ENCODE data around the gene PRCD. TPM values are rescaled to one million over a fixed set of nuclear protein-coding genes. Genes with fewer than 3 reads are reported as not detected.
"Not testable (repeated sequence)": the region's sequence is repeated elsewhere in the genome, so short reads cannot be mapped to it uniquely, and the experiment has no call there.

PRCD gene
- total and polyA plus RNA-seq, 12 donors = 1.5 to 17.3 (median 2.6) TPM

DNA sequence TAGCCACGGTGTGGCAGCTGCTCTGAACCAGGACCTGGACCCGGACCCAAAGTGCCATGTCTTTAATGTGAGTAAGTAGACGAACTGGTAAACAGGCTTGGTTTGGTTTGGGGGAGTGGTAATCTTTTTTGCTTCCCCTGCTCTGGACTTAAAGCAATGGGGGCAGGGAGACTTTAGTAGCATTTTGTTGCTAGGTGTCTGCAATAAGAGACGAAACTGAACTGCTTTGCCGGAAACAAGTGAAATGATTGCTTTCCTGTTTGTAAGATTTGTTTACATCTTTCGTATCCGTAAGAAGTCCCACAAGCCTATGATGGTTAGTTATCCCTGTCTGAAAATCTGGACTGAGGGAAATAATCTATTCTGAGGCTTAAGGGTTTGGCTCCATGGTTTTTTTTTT is 21.5 kb downstream of the PRCD start:
- 57 to 61% methylated on average over 7 of the region's 7 CpGs for WGBS, 2 donors
- Histone ChIP-seq H3K27me3 (no peaks in the 10 kb centered on the region), H3K9me3 (no peaks in the 10 kb centered on the region), H3K27ac (peak overlapping the region in 7 of 10 donors; percentile 38 to 94 (median 63)), H3K4me1 (peaks cover 0 to 68% (median 53%) of the 10 kb centered on the region in 9 donors), H3K4me3 (no peak overlapping the region), H3K36me3 (peaks cover 0 to 65% (median 6%) of the 10 kb centered on the region in 9 donors)
- TF ChIP-seq, protein P1, sequence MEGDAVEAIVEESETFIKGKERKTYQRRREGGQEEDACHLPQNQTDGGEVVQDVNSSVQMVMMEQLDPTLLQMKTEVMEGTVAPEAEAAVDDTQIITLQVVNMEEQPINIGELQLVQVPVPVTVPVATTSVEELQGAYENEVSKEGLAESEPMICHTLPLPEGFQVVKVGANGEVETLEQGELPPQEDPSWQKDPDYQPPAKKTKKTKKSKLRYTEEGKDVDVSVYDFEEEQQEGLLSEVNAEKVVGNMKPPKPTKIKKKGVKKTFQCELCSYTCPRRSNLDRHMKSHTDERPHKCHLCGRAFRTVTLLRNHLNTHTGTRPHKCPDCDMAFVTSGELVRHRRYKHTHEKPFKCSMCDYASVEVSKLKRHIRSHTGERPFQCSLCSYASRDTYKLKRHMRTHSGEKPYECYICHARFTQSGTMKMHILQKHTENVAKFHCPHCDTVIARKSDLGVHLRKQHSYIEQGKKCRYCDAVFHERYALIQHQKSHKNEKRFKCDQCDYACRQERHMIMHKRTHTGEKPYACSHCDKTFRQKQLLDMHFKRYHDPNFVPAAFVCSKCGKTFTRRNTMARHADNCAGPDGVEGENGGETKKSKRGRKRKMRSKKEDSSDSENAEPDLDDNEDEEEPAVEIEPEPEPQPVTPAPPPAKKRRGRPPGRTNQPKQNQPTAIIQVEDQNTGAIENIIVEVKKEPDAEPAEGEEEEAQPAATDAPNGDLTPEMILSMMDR (IDR thresholded peaks at IDR 0.05) = no peak
- ATAC-seq (no peak), DNase-seq (no peak)
- intact Hi-C loops (cut with DNase I) = loop anchor here in 1 of 10 donors (10.0 kb wide), 1 partner anchor 63 kb away; no protein-coding TSS in a partner anchor

GRCh38 chr17:76561799-76562268 is 22.0 kb downstream of the PRCD start:
- DNase-seq = no peak
- peaks cover 0 to 68% (median 6%) of the 10 kb centered on the region in 9 donors for H3K36me3 ChIP-seq
- H3K27ac ChIP-seq = peak overlapping the region in 7 of 10 donors; percentile 38 to 94 (median 63)
- TF ChIP-seq, protein P1 (IDR thresholded peaks at IDR 0.05) = no peak
- intact Hi-C loops (cut with DNase I) = loop anchor here in 1 of 10 donors (10.0 kb wide), 1 partner anchor 63 kb away; no protein-coding TSS in a partner anchor
- H3K27me3 ChIP-seq = no peaks in the 10 kb centered on the region
- 44 to 49% methylated on average over 5 of the region's 5 CpGs for WGBS, 2 donors
- no peak overlapping the region for H3K4me3 ChIP-seq
- ATAC-seq = no peak
- peaks cover 0 to 66% (median 50%) of the 10 kb centered on the region in 9 donors for H3K4me1 ChIP-seq
- no peaks in the 10 kb centered on the region for H3K9me3 ChIP-seq

DNA sequence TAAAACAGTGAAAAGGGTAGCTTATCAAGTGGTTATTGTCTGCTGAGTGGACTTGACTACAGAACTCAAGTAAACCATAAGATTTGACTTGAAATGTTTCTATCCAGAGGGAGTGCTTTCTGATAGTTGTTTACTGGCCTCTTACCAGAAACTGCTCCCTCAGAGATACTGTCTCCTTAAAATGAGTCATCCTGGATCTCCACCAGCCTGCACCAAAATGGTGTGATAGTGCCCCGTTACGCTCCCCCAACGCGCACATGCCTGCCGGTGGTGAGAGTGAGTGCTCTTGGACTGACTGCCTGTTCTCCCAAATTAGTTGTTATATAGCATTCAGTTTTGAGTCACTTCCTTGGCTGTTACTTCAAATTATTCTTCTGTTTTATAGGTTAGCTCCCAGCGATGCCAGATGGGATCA is 22.9 kb downstream of the PRCD start:
- intact Hi-C loops (cut with DNase I) = loop anchor here in 1 of 10 donors (10.0 kb wide), 1 partner anchor 62 kb away; no protein-coding TSS in a partner anchor
- H3K4me3 ChIP-seq = no peak overlapping the region
- TF ChIP-seq, protein P1 (IDR thresholded peaks at IDR 0.05) = no peak
- H3K4me1 ChIP-seq = peaks cover 0 to 72% (median 53%) of the 10 kb centered on the region in 9 donors
- 50 to 55% methylated on average over 6 of the region's 6 CpGs for WGBS, 2 donors
- no peaks in the 10 kb centered on the region for H3K9me3 ChIP-seq
- H3K36me3 ChIP-seq = peaks cover 0 to 72% (median 6%) of the 10 kb centered on the region in 9 donors
- ATAC-seq (peak in 6 of 8 donors; percentile 33 to 76 (median 59)), DNase-seq (no peak)
- H3K27me3 ChIP-seq = no peaks in the 10 kb centered on the region
- peak overlapping the region in 8 of 10 donors; percentile 15 to 72 (median 41) for H3K27ac ChIP-seq

DNA sequence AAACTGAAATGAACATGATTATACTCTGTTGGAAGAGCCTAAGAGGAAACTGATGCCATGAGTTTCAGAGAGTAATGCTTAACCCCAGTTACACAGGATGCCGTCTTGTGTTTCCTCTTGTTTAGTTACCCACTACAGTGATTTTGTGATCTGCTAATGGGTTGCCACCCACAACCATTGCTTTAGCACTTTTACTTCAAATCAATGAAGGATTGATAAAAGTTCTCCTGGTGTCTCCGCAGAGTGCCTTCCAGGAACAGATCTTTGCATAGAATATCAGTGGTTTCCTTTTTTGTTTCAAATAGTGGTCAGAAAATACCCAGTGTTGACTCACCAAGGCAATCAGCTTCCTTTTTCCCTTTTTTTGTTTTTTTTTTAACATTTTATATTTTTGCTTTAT is 23.5 kb downstream of the PRCD start:
- not testable (repeated sequence) for H3K4me3 ChIP-seq, H3K27ac ChIP-seq, H3K27me3 ChIP-seq, ATAC-seq, DNase-seq, H3K9me3 ChIP-seq
- Histone ChIP-seq H3K36me3 (peaks cover 0 to 72% (median 6%) of the 10 kb centered on the region in 9 donors), H3K4me1 (peaks cover 0 to 77% (median 53%) of the 10 kb centered on the region in 9 donors)
- 75 to 83% methylated on average over 2 of the region's 2 CpGs for WGBS, 2 donors
- intact Hi-C loops (cut with DNase I) = loop anchor here in 1 of 10 donors (10.0 kb wide), 1 partner anchor 61 kb away; no protein-coding TSS in a partner anchor

GRCh38 chr17:76564991-76565727 is 25.3 kb downstream of the PRCD start:
- peaks cover 0 to 64% (median 42%) of the 10 kb centered on the region in 9 donors for H3K4me1 ChIP-seq
- not testable (repeated sequence) for ATAC-seq, H3K4me3 ChIP-seq, H3K27me3 ChIP-seq, H3K27ac ChIP-seq, H3K9me3 ChIP-seq, DNase-seq
- intact Hi-C loops (cut with DNase I) = loop anchor here in 1 of 10 donors (10.0 kb wide), 1 partner anchor 60 kb away; no protein-coding TSS in a partner anchor
- peaks cover 0 to 61% (median 6%) of the 10 kb centered on the region in 9 donors for H3K36me3 ChIP-seq
- 66 to 74% methylated on average over 8 of the region's 8 CpGs for WGBS, 2 donors
